Transverse colon (tissue), 4 donors: ENCODE measurements around the gene DEPP1. TPM values are rescaled to one million over a fixed set of nuclear protein-coding genes. Genes with fewer than 3 reads are reported as not detected.

Source experiments
- DNase-seq: peaks from one replicate; pipeline ENCODE4 v3.0.0-alpha.2; 2019
- H3K27ac ChIP-seq, 4 donors: fragments of 200-600 bp; sonication (generic); 2 replicates each; pipeline ENCODE4 v1.5.1; 2016 to 2018; ENCODE audit warnings: inconsistent platforms in 4 of 4
- H3K27me3 ChIP-seq: fragments of 200-600 bp; sonication (generic); 2 replicates; pipeline ENCODE4 v1.5.1; 2017; ENCODE audit warnings: inconsistent platforms
- H3K36me3 ChIP-seq, 4 donors: fragments of 200-600 bp; sonication (generic); 2 replicates each; pipeline ENCODE4 v1.5.1; 2017 to 2019; ENCODE audit warnings: inconsistent platforms in 4 of 4
- H3K4me1 ChIP-seq, 4 donors: fragments of 200-600 bp; sonication (generic); 2 replicates each; pipeline ENCODE4 v1.5.1; 2017 to 2020; ENCODE audit warnings: inconsistent platforms in 4 of 4
- H3K4me3 ChIP-seq, 4 donors: fragments of 200-600 bp; sonication (generic); 1 replicate in 1 of 4; 2 replicates in 3 of 4; pipeline versions ENCODE4 v1.5.1 to v1.6.1; 2017 to 2019; ENCODE audit warnings: inconsistent platforms in 4 of 4
- H3K9me3 ChIP-seq, 2 donors: fragments of 200-600 bp; sonication (generic); 2 replicates each; pipeline ENCODE4 v1.5.1; 2017 to 2019; ENCODE audit warnings: inconsistent platforms in 2 of 2
- CTCF ChIP-seq, 5 experiments: fragments of 200-600 bp in 3 of 5; fragments of 450-650 bp in 2 of 5; sonication (generic) in 3 of 5; IDR thresholded peaks; 1 replicate in 2 of 5; 2 replicates in 3 of 5; pipeline ENCODE4 v1.5.1; 2016 to 2017; ENCODE audit warnings: antibody characterized with exemption in 5 of 5, inconsistent platforms in 3 of 5, mild to moderate bottlenecking in 2 of 5, moderate library complexity in 1 of 5
- EP300 ChIP-seq: sonication (generic); formaldehyde crosslinking; IDR thresholded peaks from one replicate; pipeline ENCODE4 v1.6.1; 2017; ENCODE audit warnings: antibody characterized with exemption, low read depth
- POLR2A ChIP-seq: fragments of 450-650 bp; IDR thresholded peaks from one replicate; pipeline ENCODE4 v1.6.1; 2016; ENCODE audit warnings: antibody characterized with exemption, mild to moderate bottlenecking, moderate library complexity
- POLR2AphosphoS5 ChIP-seq, 3 donors: sonication (generic); formaldehyde crosslinking; IDR thresholded peaks; one replicate each; pipeline ENCODE4 v1.6.1; 2016; ENCODE audit warnings: antibody characterized with exemption in 3 of 3
- WGBS, 2 donors: methylation state at CpG; one replicate each; pipeline ENCODE4 v1.1.5; 2018; ENCODE audit warnings: low coverage in 1 of 2; 5-methylcytosine and 5-hydroxymethylcytosine counted together
- in situ Hi-C, 4 donors: fragments of 200-750 bp; cut with MboI; loops; one replicate each; pipeline versions ENCODE4 v1.15.0 to v1.15.1; 2017; ENCODE audit warnings: low sequenced_read_pairs in 3 of 4, low pct_ligation_motif_present in 1 of 4, low pct_unique_long_range_greater_than_20kb in 1 of 4
- intact Hi-C: fragments of 100-400 bp; cut with DNase I; formaldehyde crosslinking; loops from one replicate; pipeline ENCODE4 v1.15.1; 2023; ENCODE audit warnings: low total_unique reads
- total RNA-seq, 4 donors: library from RNA; depleted of rRNA; stranded (reverse); fragments of >200 nt; gene quantifications; one replicate each; pipeline ENCODE4 v1.1.0, GENCODE V29; 2016

Gene DEPP1
- total RNA-seq, 4 donors from 2014 or later: 14.6 to 109 (median 76.6) TPM

GRCh38 chr10:44958898-44959246 lies 19.7 kb downstream of the DEPP1 start:
- Histone ChIP-seq H3K4me3 (peak overlapping the region; percentile 30 to 80 (median 64)), H3K4me1 (peaks cover 6 to 40% (median 25%) of the 10 kb centered on the region in 4 donors), H3K9me3 (no peaks in the 10 kb centered on the region), H3K36me3 (no peaks in the 10 kb centered on the region), H3K27ac (peak overlapping the region; percentile 89 to 96 (median 92)), H3K27me3 (no peaks in the 10 kb centered on the region)
- 0 to 2% methylated on average over 1 to 6 of the region's 6 CpGs for WGBS, 2 donors
- in situ Hi-C loops: no loop called here
- intact Hi-C loops: loop anchor here (2.0 kb wide), 1 partner anchor 44 kb away; no protein-coding TSS in a partner anchor
- no peak for TF ChIP-seq POLR2A
- no peak for TF ChIP-seq POLR2AphosphoS5 (IDR thresholded peaks at IDR 0.05)
- no peak for TF ChIP-seq EP300
- no peak for TF ChIP-seq CTCF (IDR thresholded peaks at IDR 0.05)
- DNase-seq: no peak

DNA sequence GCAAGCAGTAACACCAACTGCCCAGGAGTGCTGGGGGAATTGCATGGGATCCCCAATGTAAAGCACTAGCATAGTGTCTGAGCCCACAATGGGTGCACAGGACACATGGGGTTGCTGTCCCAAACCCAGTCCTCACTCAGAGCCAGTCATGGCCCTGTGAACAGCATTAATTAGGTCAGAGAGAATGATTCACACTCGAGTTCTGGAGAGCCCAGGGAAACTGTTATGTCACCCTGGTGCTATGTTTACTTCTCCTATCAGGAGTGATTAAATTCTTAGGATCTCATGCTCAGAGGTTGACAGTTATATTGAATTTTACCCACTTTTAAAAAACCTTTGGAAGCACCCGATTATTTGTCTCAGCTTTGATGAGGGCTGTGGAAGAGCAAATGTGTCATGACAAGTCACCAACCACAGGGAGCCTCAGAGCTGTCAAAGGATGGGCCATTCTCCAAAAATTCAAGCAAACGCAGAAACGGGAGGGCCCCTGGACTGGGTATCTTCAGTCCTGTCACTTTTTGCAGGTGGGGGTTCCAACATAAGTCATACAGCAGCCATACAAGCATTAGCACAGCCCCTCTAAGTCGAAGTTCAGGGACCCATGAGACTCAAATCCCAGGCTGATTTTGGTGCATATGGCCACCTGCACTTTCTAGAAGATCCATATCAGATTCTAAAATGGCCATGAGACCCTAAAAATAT lies 20.3 kb downstream of the DEPP1 start:
- DNase-seq: no peak
- intact Hi-C loops (loop anchor here (2.0 kb wide), 1 partner anchor 44 kb away; no protein-coding TSS in a partner anchor), in situ Hi-C loops (no loop called here)

GRCh38 chr10:44956717-44957706 lies 21.6 kb downstream of the DEPP1 start:
- WGBS, 2 donors: 67 to 93% methylated on average over 1 to 4 of the region's 4 CpGs
- in situ Hi-C loops (no loop called here), intact Hi-C loops (no loop called here)
- Histone ChIP-seq H3K4me3 (no peak overlapping the region), H3K27ac (peak overlapping the region in 1 of 4 donors; percentile 7), H3K9me3 (no peaks in the 10 kb centered on the region), H3K4me1 (peaks cover 2 to 31% (median 21%) of the 10 kb centered on the region in 4 donors), H3K36me3 (no peaks in the 10 kb centered on the region), H3K27me3 (no peaks in the 10 kb centered on the region)
- TF ChIP-seq CTCF (IDR thresholded peaks at IDR 0.05) (no peak), EP300 (no peak), POLR2AphosphoS5 (IDR thresholded peaks at IDR 0.05) (no peak), POLR2A (no peak)
- DNase-seq: no peak

More for the DNA sequence above, 20.3 kb downstream of the DEPP1 start:
- peak overlapping the region; percentile 89 to 96 (median 92) for H3K27ac ChIP-seq
- H3K9me3 ChIP-seq: no peaks in the 10 kb centered on the region
- no peaks in the 10 kb centered on the region for H3K36me3 ChIP-seq
- WGBS, 2 donors: 29 to 31% methylated on average over 5 of the region's 5 CpGs
- TF ChIP-seq CTCF (IDR thresholded peaks at IDR 0.05) (no peak), EP300 (no peak), POLR2AphosphoS5 (IDR thresholded peaks at IDR 0.05) (no peak), POLR2A (no peak)
- no peaks in the 10 kb centered on the region for H3K27me3 ChIP-seq
- H3K4me3 ChIP-seq: peak overlapping the region; percentile 30 to 80 (median 64)
- H3K4me1 ChIP-seq: peaks cover 2 to 35% (median 22%) of the 10 kb centered on the region in 4 donors

GRCh38 chr10:44956226-44956625 lies 22.4 kb downstream of the DEPP1 start:
- Histone ChIP-seq H3K27me3 (no peaks in the 10 kb centered on the region), H3K4me1 (peaks cover under 1 to 31% (median 21%) of the 10 kb centered on the region in 4 donors), H3K4me3 (no peak overlapping the region), H3K27ac (peak overlapping the region in 1 of 4 donors; percentile 7), H3K36me3 (no peaks in the 10 kb centered on the region), H3K9me3 (no peaks in the 10 kb centered on the region)
- in situ Hi-C loops: no loop called here
- 93 to 97% methylated on average over 4 of the region's 4 CpGs for WGBS, 2 donors
- TF ChIP-seq CTCF (IDR thresholded peaks at IDR 0.05): no peak
- TF ChIP-seq POLR2A: no peak
- TF ChIP-seq EP300: no peak
- no peak for TF ChIP-seq POLR2AphosphoS5 (IDR thresholded peaks at IDR 0.05)
- intact Hi-C loops: no loop called here
- DNase-seq: no peak
